Stimulated activated CD8-positive, alpha-beta memory T cell treated with anti-CD3 and anti-CD28 coated beads, Interleukin-4, amount 100 ng/mL, for 4 hours (primary cell): ENCODE measurements around the gene APEX1.
A peak's percentile ranks its signal among the peaks of the same experiment; 100 is the strongest.

Experiments used
- DNase-seq, 2 donors: peaks; one replicate each; pipeline ENCODE4 v3.0.0-alpha.2; 2020; ENCODE audit warnings: low read depth in 2 of 2, low spot score in 1 of 2

The APEX1 gene

DNA sequence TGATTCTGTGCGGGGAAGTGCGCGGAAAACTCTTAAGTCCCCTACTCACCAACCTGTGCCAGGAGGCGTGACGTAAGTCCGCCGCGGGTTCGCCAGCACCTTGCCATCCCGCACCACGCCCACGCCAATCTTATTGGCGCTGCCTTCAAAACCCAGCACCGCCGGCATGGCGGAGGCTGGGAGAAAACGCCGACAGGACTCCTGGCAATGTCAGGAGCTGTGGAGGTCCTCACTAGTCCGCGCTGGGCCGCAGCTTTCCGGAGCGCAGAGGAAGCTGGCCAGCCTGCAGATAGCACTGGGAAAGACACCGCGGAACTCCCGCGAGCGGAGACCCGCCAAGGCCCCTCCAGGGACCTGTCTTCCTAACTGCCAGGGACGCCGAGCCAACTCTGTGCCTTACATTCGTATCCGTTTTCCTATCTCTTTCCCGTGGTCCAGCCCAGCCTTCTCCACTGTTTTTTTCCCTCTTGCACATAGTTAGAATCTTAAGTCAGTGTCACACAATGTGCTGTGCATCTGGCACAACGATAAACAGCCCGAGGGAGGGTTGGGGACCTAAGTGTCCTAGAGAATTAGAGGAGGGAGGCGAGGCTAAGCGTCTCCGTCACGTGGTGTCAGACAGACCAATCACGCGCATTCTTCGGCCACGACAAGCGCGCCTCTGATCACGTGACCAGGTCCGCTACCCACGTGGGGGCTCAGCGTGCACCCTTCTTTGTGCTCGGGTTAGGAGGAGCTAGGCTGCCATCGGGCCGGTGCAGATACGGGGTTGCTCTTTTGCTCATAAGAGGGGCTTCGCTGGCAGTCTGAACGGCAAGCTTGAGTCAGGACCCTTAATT, at the start of gene APEX1, which contains the start of gene OSGEP:
Gene APEX1, plus strand, starts transcription at position 711 of the 839 bp plus-strand sequence. CDS start 420 bp downstream, outside the sequence.
Gene OSGEP, minus strand, starts transcription at position 297 of the 839 bp plus-strand sequence. Its CDS starts 129 bp downstream, at position 168.
- peak; percentile 93 to 97 for DNase-seq

DNA sequence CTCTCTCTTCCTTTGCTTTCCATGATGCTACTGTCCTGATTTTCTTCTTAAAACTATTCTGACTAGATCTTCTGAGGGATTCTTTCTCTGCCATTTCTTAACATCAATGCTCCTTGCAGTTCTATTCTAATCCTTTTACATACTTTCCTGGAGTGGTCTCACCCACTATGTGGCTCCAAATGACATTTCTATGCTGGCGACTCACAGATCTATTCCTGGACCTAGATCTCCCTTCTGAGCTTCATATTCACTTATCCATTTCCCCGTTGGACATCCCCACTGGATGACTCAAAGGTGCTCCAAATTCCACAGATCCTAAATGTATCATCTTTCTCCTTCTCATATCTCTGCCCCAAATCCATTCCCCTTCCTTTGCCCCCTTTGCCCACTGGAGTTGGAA, 45.8 kb upstream of the APEX1 start:
- DNase-seq, result no peak

DNA sequence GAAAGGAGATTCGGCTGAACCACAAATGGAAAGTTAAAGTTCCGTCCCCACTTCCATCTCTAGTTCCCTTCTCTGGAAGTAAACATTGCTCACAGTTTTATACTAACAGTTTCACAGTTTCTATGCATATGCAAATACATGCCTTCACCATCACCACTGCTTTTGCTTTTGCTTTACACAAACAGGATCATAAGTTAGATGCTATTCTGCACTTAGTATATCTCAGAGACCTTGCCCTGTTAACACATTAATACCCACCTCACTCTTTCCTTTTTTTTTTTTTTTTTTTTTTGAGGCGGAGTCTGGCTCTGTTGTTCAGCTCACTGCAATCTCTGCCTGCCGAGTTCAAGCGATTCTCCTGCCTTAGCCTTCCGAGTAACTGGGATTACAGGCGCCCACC, 42.6 kb upstream of the APEX1 start:
- DNase-seq, result no peak

DNA sequence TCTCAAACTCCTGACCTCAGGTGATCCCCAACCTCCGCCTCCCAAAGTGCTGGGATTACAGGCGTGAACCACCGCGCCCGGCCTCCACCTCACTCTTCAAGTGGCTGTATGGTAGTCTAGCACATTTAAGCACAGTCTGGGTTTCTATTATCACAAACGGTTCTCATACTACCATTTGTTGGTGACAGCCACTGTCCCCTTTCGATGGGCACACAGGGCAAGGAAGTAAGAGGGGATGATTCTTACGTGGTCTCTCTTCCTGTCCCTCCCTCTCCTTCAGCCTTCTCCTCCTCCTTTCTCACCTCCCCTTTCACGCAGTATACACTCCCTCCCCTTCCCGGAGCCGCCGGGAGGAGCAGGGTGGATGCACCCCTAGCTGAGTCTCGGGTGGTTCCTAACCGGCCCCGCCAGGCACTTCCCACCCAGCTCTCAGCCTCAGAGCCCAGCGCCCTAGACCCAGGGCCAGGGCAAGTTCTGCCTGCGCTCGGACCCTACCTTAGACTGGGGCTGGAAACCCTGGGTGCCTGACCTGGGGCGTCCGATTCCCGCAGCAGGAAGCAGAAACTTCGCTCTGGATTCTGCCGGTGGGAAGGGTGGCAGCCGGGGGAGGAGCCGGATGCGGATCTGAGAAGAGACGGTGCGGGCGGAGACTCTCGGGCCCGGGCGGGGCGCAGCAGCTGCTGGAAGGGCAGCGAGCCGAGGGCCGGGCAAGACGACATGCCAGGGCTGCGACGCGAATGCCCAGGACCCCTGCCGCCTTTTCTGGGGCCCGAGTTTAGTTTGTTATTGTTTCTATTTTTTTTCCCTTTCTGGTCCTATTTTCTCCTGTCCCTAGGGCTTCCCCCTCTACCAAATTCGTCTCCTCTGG, 41.9 kb upstream of the APEX1 start, which contains the start of gene TEP1:
Gene TEP1, minus strand, starts transcription at position 626 of the 868 bp plus-strand sequence. CDS start 5,062 bp downstream, outside the sequence.
- peak; percentile 37 to 53 for DNase-seq

DNA sequence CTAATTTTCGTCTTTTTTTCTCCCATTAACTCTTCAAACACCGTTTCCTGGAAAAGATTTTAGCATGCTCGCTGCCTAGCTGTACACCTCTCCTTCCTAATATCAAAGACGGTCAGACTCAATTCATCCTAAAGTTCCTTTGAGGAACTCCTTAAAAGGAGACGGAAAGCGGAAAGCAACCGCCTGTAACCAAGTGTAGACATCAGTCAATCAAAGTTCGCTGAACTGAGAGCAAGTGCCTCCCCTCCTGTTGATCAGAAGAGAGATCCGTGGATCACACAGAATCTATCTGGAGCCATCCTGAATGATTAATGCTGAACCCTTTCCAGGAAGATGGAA, 41.3 kb upstream of the APEX1 start:
- DNase-seq, result no peak

DNA sequence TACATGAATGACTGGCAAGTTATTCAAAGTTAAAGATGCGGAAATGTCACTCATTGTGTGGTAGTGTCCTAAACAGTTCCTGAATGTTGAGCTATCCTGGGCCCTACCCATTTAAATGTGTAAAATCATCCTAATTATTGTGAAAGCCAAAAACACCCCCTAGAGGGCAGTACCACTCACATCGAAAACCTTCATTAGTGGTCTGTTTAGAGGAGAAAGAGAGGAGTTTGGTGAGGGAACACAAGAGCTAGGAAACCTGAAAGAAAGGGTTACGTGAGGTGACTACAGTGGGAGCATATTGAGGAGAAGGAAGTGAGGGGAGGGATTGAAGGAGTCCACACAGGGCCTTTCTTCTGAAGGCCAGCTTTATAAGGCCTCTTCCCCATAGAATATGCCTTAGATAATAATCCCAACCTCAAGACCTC, 39.2 kb upstream of the APEX1 start:
- DNase-seq, result no peak

DNA sequence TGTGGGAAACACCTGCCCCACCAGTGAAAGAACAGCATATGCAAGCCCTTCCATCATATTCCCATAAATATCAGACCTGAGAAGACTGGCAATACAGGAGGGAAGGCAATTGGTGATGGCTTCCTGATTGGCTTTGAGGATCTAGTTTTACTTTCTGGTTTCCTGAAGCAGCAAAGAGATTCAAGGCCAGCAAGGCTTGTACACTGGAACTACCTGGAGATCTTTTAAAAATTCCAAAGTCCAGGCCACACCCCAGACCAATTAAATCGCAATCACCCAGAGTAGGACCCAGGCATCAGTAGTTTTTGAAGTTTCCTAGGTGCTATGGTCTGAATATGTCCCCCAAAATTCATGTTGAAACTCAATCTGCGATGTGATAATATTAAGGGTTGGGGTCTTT, 38.8 kb upstream of the APEX1 start:
- DNase-seq, result no peak

DNA sequence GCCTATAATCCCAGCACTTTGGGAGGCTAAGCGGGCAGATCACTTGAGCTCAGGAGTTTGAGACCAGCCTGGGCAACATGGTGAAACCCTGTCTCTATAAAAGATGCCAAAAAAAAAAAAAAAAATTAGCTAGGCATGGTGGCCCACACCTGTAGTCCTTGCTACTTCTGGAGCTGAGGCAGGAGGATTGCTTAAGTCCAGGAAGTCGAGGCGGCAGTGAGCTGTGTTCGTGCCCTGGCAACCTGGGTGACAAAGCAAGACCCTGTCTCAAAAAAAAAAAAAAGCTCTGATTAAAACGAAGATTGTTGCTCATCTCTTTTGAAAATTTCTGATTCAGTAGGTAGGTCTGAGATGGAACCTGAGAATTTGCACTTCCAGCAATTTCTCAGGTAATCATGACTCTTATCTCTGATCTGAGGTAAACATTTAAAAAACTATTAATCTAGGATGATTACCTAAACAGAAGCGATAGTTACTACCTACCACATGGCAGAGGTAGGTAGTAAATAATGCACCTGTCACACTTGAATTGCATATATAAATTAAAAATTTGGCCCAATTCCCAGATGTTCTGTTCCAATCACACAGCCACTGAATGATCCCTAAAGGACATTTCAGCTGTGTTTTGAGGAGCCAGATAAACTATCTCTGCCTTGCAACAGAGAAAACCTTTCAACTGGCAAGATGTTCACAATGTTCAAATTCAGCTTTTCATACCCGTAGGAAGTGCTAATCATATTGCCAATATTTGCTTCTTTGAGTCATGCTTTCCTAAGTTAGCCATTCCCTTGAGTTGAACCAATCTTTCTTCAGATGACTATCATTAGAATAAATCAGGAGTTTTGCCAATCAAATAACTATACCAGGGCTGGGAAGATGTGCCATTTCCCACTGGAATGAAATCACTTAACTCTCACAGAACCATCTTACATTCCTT, 37.5 kb upstream of the APEX1 start:
- DNase-seq, result no peak

DNA sequence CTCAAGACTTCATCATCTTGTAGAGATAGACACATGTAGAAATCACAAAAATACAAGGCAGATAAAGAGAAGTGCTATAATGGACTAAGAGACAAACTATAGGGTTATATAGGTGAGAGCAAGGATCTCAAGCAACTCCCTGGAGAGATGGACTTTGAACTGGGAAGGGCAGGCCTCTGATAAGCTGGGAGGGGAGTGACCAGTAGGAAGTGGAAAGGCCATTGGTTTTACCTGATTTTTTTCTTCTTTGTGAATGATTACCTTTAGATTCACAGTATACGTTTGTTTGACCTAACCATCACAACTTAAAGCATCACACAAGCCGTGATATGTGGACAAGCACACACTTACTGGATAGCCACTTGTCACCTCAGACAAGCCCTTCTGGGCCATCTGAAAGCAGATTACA, 36.5 kb upstream of the APEX1 start:
- DNase-seq, result no peak

DNA sequence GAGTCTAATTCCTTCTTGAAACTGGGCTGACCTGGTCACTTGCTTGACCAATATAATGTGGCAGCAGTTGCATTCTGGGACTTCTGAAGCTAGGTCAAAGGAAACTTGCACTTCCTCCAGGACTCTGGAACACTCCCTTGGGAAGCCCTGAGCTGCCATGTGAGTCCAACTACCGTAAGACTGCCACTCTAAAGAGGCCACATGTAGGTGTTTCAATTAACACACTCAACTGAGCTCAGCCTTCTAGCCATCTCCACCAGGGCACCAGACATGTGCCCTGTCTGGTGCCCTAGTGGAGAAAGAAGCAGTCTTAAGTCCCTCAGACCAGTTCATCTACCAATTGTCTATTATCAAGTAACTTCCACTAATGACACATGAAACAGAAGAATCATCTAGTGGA, 35.6 kb upstream of the APEX1 start:
- no peak for DNase-seq

DNA sequence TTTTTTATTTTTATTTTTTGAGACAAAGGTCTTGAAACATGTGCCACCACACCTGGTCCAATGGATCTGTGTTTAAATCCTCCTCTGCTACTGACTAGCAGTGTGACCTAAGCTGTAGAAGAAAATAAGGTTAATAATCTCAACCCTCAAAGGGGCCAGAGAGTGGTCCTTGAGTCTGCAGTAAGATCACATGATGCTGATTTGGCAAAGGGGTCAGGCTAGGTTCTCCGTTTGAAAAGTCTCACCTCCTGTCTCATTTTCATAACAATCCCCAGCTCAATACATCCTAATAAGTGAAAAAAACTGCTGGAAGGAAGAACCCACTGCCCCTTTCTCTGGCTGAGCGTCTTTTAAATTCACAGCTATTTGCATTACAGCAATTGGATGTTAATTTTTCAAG, 33.8 kb upstream of the APEX1 start:
- DNase-seq, result no peak

DNA sequence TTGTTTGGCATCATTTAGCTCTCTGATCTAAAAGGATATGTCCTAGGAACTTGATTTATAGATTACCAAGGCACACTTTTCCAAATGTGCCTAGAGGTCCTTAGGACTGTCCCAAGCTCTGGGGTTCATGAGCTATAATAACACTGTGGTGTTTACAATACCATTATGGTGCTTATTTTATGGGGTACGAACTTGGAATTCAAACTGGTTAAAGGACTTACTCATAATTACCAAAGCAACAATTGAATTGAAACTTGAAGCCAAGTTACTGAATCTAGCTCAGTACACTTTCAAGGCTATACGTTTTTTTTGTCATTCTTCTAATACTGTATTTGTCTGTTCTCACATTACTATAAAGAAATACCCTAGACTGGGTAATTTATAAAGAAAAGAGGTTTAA, 32.1 kb upstream of the APEX1 start:
- no peak for DNase-seq

DNA sequence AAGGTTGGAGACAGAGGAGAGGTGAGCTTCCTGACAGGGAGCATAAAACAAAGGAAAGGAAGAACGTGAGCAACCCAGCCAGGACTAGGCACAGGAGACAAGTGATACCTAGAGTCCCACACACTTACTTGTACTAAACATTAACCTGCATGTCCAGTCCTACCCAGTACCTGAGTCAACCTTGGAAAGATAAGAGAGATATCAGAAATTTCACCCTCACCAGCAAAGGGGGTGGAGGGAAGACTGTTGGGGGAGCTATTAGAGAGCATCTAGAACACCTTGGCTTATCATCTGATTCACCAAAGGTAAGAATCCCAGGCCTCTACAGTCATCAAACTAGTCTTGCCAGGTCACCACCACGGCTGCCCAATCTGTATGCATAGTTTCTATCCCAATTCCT, 30.2 kb upstream of the APEX1 start:
- no peak for DNase-seq

DNA sequence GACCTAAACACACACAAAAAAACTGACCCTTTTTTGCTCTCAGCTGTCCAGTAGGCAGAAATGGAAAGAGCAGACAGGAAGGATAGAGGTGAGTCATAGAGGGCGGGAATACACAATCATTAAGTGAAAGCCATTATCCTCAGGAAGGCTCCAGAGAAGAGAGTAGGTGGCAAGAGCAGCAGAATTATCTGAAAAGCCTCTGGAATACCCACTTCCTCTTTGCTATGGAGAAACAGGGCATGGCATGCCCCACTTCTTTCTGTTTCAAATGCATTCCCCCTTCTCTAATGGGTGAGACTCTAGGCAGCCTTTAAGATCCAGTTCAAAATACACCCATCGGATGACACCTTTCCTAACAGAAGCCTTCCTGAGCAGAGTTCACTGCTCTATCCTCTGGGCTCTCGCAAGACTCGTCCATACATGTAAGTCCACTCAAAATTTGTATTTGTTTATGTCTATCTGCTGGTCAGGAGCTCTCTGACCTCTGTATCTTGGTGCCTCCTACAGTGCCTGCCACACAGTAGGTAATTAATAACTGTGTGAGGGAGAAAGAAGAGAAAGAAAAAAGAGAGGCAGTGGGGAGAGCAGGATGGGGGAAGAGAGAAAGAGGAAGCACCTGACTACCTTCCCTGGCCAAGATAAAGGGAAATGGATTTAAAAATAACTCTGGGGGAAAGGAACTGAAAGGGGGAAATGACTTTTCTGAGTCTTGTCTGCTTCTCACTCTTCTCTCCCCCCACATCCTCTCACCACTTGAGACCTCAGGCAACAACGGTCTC, 27.6 kb upstream of the APEX1 start:
- DNase-seq, result no peak

DNA sequence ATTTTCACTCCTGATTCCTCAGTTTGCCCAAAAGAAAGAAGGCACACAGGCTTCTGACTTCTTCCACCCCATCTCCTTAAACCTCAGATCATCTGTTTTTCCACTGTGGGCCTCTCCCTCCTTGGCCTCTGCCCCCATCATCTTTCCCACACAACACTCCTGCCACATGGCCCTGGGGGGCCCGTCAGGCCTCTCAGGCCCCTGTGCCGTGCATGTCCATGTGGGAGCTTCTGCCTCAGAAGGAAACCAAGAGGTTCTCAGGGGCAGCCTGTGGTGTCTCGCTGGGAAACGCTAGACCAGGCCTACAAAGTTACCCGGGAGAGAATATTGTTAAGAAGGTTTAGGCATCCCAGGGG, 27.0 kb upstream of the APEX1 start:
- no peak for DNase-seq

DNA sequence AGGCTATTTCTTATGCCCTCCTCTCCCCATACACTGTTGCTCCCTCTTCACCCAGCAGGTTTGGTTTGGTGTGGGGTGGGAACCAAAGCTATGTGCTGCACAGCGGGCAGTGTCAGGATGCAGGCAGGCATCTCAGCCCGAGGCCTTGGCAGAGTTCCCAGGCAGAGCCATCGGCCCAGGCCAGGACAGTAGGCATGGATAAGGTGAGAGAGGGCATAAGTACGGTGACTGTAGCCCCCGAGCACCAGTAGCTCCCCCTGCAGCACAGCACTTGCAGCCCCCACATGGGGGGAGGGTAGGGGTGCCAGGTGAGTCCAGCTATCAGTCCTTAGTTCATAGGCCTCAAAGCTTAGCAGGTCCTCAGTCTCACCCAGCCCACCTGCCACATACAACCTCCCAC, 26.2 kb upstream of the APEX1 start:
- DNase-seq, result no peak

DNA sequence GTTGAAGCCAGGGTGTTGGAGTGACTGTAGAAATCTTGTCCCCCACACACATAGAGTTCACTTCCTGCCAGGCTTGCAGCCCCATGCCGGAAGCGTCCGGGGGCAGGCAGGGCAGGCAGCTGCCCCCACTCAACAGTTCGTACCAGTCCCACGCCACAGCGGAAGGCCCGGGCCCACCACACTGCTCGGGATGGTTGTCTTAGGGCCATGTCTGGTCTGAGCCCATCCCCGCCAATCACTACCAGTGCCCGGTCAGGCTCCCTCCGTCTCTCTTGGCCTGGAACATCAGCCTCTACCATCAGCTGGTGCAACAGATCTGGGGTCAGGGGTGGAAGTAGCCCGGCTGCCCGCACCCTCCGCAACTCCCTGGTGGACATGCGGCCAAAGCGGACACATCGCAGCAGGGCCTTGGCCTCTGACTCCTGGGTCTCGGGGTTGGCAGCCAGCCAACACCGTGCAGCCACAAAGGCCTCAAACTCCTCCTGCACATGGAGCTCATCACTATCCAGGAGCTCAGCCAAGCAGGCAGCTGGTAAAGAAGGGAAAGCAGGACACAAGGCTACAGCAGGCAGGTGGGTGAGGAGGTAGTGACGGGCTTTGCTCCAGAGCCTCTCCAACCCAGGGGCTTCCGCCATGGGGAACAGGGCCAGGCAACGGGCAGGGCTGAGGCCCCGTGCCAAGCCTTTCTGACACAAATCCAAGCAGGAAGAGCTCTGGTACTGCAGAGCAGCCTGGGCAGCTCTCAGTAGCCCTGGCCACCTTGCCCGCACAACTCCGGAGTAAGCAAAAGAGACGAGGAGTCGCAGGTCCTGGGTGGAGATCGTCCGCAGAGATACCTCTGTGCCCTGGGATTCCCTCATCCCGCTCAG, 25.0 kb upstream of the APEX1 start:
- DNase-seq, result no peak

DNA sequence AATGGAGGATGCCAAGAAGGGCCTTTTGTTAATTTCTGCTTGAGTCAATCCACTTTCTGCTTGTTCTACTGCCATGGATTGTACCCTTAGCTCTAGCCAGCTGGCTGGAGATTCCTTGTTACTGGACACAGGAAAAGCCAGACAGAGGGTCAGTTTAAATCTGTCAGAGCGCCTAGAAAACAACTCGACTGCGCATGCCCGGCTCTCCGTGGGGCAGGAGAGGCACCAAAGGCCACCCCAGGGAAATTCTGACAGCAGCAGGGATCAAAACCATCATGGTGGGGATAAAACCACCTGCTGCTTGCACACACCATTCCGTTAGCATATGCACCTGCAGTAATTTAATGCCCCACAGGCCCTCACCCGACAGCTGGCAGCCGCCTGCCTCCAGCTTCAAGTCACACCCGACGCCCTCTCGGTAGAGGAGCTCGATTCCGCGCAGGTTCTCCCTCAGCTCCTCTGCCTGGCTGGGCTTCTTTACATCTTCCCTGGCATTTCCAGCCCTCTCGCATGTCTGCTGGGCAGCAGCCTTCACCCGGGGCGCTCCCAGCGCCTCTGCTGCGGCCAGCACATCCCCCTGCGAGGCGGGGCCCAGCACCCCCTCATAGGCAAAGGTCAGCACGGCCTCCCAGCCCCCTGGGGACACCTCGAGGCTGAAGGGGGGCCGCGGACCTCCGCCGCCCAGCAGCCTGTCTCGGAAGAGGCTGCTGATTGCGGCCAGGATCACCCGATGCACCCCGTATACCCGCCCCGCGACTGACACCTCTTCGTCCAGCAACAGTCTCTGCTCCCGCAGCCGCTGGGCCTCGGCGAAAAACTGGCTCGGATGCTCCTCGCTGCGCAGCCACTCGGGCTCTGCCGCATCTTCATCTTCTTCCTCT, 20.1 kb upstream of the APEX1 start:
- no peak for DNase-seq
